ENCODE results near the gene NRN1. TPM values are rescaled to one million over a fixed set of nuclear protein-coding genes. Genes with fewer than 3 reads are reported as not detected.
A peak's percentile ranks its signal among the peaks of the same experiment; 100 is the strongest.

NRN1 gene
- polyA plus RNA-seq, 1 donor (not counting 4 experiments of a cell fraction or from before 2014, with no cell fraction given) = 5.7 TPM

GRCh38 chr6:5998236-5998635, 8.5 kb downstream of the NRN1 start:
- Histone ChIP-seq H2AFZ (ENCODE audit: control insufficient read depth, low read length) (no peak overlapping the region), H3K27me3 (ENCODE audit: control insufficient read depth, extremely low read depth, insufficient read depth, low read length) (peaks cover 99% of the 10 kb centered on the region), H3K4me1 (ENCODE audit: control insufficient read depth, extremely low read depth, insufficient read depth, low read length) (peaks cover 3% of the 10 kb centered on the region), H3K9me3 (ENCODE audit: control insufficient read depth, low read depth, low read length) (peaks cover 8% of the 10 kb centered on the region), H3K4me2 (ENCODE audit: control insufficient read depth, extremely low read depth, insufficient read depth, low read depth, low read length) (no peak overlapping the region), H3K36me3 (ENCODE audit: control insufficient read depth in 2 of 2, extremely low read depth in 1 of 2, insufficient read depth in 2 of 2, low read length in 2 of 2) (no peaks in the 10 kb centered on the region), H3K79me2 (ENCODE audit: control insufficient read depth, insufficient read depth, low read length) (no peaks in the 10 kb centered on the region), H4K20me1 (ENCODE audit: control insufficient read depth, extremely low read depth, insufficient read depth, low read length) (no peaks in the 10 kb centered on the region), H3K27ac (ENCODE audit: control insufficient read depth, insufficient read depth, low read length) (no peak overlapping the region), H3K4me3 (ENCODE audit: control insufficient read depth in 2 of 3, extremely low read depth in 1 of 3, insufficient read depth in 2 of 3, low read depth in 1 of 3, low read length in 3 of 3) (no peak overlapping the region), H3K9ac (ENCODE audit: control insufficient read depth, extremely low read depth, insufficient read depth, low read length) (no peak overlapping the region), H3K9me1 (ENCODE audit: control insufficient read depth, extremely low read depth, insufficient read depth, low read length) (no peaks in the 10 kb centered on the region)
- dilution Hi-C loops (cut with MboI; ENCODE audit: extremely low pct_ligation_motif_present, low sequenced_read_pairs) = no loop called here
- TF ChIP-seq EZH2 (IDR thresholded peaks at IDR 0.05; ENCODE audit: low read length) (no peak), CTCF (optimal IDR thresholded peaks at IDR 0.05 in 1 of 3, IDR thresholded peaks at IDR 0.05 in 1 of 3, conservative IDR thresholded peaks at IDR 0.05 in 1 of 3; ENCODE audit: extremely low read depth in 1 of 3, insufficient read depth in 2 of 3, low read length in 3 of 3) (no peak)
- no peak for DNase-seq (ENCODE audit: low read depth, low spot score)
- no peak for FAIRE-seq

- no peaks in the 10 kb centered on the region for H3K9me1 ChIP-seq (ENCODE audit: control insufficient read depth, extremely low read depth, insufficient read depth, low read length)
- H2AFZ ChIP-seq (ENCODE audit: control insufficient read depth, low read length) = no peak overlapping the region
- peaks cover 98% of the 10 kb centered on the region for H3K27me3 ChIP-seq (ENCODE audit: control insufficient read depth, extremely low read depth, insufficient read depth, low read length)
- no peak overlapping the region for H3K27ac ChIP-seq (ENCODE audit: control insufficient read depth, insufficient read depth, low read length)
- TF ChIP-seq CTCF (optimal IDR thresholded peaks at IDR 0.05 in 1 of 3, IDR thresholded peaks at IDR 0.05 in 1 of 3, conservative IDR thresholded peaks at IDR 0.05 in 1 of 3; ENCODE audit: extremely low read depth in 1 of 3, insufficient read depth in 2 of 3, low read length in 3 of 3) (no peak), EZH2 (IDR thresholded peaks at IDR 0.05; ENCODE audit: low read length) (no peak)
- no peak for DNase-seq (ENCODE audit: low read depth, low spot score)
- H3K9ac ChIP-seq (ENCODE audit: control insufficient read depth, extremely low read depth, insufficient read depth, low read length) = no peak overlapping the region
- no peak for FAIRE-seq
- H3K4me3 ChIP-seq (ENCODE audit: control insufficient read depth in 2 of 3, extremely low read depth in 1 of 3, insufficient read depth in 2 of 3, low read depth in 1 of 3, low read length in 3 of 3) = no peak overlapping the region
- H4K20me1 ChIP-seq (ENCODE audit: control insufficient read depth, extremely low read depth, insufficient read depth, low read length) = no peaks in the 10 kb centered on the region
- no peaks in the 10 kb centered on the region for H3K79me2 ChIP-seq (ENCODE audit: control insufficient read depth, insufficient read depth, low read length)
- H3K4me2 ChIP-seq (ENCODE audit: control insufficient read depth, extremely low read depth, insufficient read depth, low read depth, low read length) = peak overlapping the region; percentile 31
- no peaks in the 10 kb centered on the region for H3K36me3 ChIP-seq (ENCODE audit: control insufficient read depth in 2 of 2, extremely low read depth in 1 of 2, insufficient read depth in 2 of 2, low read length in 2 of 2)
- H3K4me1 ChIP-seq (ENCODE audit: control insufficient read depth, extremely low read depth, insufficient read depth, low read length) = peaks cover 3% of the 10 kb centered on the region
- dilution Hi-C loops (cut with MboI; ENCODE audit: extremely low pct_ligation_motif_present, low sequenced_read_pairs) = no loop called here
- peaks cover 5% of the 10 kb centered on the region for H3K9me3 ChIP-seq (ENCODE audit: control insufficient read depth, low read depth, low read length)
Measured at GRCh38 chr6:5997420-5997987, 9.2 kb downstream of the NRN1 start.
